Spinal cord (tissue), 10 donors: ENCODE measurements around the gene FBXO48. TPM values are rescaled to one million over a fixed set of nuclear protein-coding genes. Genes with fewer than 3 reads are reported as not detected.

Experiments
- DNase-seq, 6 donors: peaks; one replicate each; pipeline versions ENCODE4 v3.0.0 to v3.0.0-alpha.2; 2013 to 2015; ENCODE audit warnings: low spot score in 6 of 6, low read depth in 4 of 6
- H3K27ac ChIP-seq: one replicate; pipeline ENCODE4 v1.5.1; 2013; ENCODE audit warnings: low read depth, low read length, control low read depth
- H3K27me3 ChIP-seq: one replicate; pipeline ENCODE4 v1.6.1; 2013; ENCODE audit warnings: low read length; ENCODE audit not compliant: control insufficient read depth, insufficient read depth
- H3K36me3 ChIP-seq: one replicate; pipeline ENCODE4 v1.6.1; 2013; ENCODE audit warnings: low read length; ENCODE audit not compliant: control insufficient read depth, insufficient read depth
- H3K4me1 ChIP-seq: one replicate; pipeline ENCODE4 v1.6.1; 2013; ENCODE audit warnings: low read length; ENCODE audit not compliant: control insufficient read depth, insufficient read depth
- H3K4me3 ChIP-seq: one replicate; pipeline ENCODE4 v1.5.1; 2013; ENCODE audit warnings: low read depth, low read length, control low read depth
- H3K9me3 ChIP-seq: one replicate; pipeline ENCODE4 v1.6.1; 2013; ENCODE audit warnings: low read length; ENCODE audit not compliant: control insufficient read depth, insufficient read depth
- WGBS: methylation state at CpG from one replicate; pipeline ENCODE4 v1.1.5; 2013; ENCODE audit warnings: missing lambda C conversion rate; ENCODE audit not compliant: insufficient coverage; 5-methylcytosine and 5-hydroxymethylcytosine counted together
- polyA plus RNA-seq, 2 donors: library from polyadenylated mRNA; unstranded; fragments of 120-200 nt; gene quantifications; one replicate each; pipeline ENCODE4 v1.2.1, GENCODE V29; 2013; ENCODE audit not compliant: insufficient read length in 2 of 2
- total RNA-seq, 2 donors: library from RNA; depleted of rRNA in 1 of 2; stranded (reverse); fragments of 120-200 nt in 1 of 2; fragments of >200 nt in 1 of 2; gene quantifications; one replicate each; pipeline versions ENCODE4 v1.2.3 to v1.2.4, GENCODE V29; 2013 to 2014
- donor health status: healthy.

Gene FBXO48
- total and polyA plus RNA-seq, 4 donors, result 0.72 to 2.3 (median 1.7) TPM

DNA sequence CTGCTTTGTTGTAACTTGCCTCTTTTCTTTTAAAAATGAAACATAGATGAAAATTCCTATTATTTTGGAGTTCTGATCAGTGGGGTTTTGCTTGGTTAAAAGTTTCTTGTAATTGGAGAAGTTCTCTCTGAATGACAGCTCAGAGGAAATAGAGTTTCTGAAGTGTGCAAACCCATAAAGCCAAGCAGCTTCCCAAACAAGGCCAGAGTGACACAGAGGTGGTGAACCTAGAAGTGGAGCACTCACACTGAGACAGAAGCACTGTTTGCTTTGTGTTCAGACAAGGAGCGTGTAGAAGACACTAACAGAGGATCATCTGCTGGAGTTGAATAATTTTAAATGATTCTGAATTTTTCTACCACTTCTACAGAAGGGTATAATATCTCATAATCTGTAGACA is 49.2 kb downstream of the FBXO48 start:
- Histone ChIP-seq H3K4me1 (peaks cover 7% of the 10 kb centered on the region), H3K27ac (no peak overlapping the region), H3K36me3 (no peaks in the 10 kb centered on the region), H3K27me3 (no peaks in the 10 kb centered on the region), H3K4me3 (no peak overlapping the region), H3K9me3 (no peaks in the 10 kb centered on the region)
- DNase-seq, result no peak
- no CpG with 5 or more reads among the region's 1 CpG for WGBS

DNA sequence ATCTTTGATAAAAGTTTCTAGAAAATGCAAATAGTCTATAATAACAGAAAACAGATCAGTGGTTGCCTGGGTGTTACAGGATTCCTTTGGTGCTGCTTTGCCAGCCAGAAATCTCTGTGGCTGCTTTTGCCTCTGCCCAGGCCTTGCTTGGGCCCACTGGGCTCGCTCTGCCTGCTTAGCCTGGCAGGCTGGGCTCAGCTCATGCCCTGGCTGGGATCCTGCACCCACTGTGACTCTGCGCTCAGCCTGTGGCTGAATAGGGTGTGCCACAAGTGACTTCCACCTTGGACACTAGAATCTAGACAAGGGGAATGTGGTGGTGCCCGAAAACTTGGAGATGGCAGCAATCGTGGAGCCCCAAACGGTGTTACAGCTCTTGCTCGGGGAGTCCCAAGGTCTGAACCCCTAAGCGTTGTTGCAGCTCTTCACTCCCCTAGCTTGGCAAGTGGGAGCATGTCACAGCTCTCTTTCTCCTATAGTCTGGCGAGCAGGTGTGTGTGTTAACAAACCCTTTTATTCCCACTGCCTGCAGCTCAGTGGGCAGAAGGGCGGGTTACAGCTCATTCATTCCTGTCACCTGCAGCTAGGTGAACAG is 50.9 kb downstream of the FBXO48 start:
- H3K4me1 ChIP-seq, result peaks cover 7% of the 10 kb centered on the region
- no peaks in the 10 kb centered on the region for H3K36me3 ChIP-seq
- 96% methylated on average over 7 of the region's 9 CpGs for WGBS
- DNase-seq, result no peak
- no peak overlapping the region for H3K4me3 ChIP-seq
- no peak overlapping the region for H3K27ac ChIP-seq
- H3K9me3 ChIP-seq, result no peaks in the 10 kb centered on the region
- H3K27me3 ChIP-seq, result no peaks in the 10 kb centered on the region

DNA sequence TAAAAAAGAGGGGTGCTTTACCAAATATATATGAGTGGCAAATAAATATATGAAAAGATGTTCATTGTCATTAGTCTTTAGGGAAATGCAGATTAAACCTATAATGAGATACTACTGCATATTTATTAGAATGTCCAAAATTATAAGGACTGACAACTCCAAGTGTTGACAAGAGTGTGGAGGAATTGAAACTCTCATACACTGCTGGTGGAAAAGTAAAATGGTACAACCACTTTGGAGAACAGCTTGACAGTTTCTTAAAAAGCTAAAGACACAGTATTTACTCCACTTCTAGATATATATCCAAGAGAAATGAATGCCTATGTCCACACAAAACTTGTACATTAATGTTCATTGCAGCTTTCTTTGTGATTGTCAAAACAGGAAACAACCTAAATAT is 51.6 kb downstream of the FBXO48 start:
- DNase-seq, result no peak
- Histone ChIP-seq H3K9me3 (no peaks in the 10 kb centered on the region), H3K4me1 (peaks cover 7% of the 10 kb centered on the region), H3K36me3 (no peaks in the 10 kb centered on the region), H3K4me3 (no peak overlapping the region), H3K27me3 (no peaks in the 10 kb centered on the region), H3K27ac (no peak overlapping the region)

DNA sequence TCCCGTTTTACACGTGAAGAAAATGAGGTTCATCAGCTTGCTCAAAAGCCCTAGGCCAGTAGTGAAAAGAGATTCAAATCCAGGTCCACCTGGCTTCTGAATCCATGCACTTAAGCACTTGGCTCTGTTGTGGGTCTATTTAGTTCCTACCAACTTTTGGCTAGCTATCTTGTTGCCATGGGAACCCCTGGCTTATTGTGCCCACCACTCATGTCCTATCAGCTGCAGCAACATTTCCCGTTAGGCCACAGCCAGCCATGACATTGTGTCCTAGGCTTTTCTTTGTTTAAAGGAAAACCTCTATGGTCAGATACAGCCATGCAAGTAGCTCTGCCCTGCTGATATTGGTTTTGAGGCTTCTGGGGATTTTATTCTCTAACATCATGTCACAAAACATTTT is 52.2 kb downstream of the FBXO48 start:
- no peak overlapping the region for H3K4me3 ChIP-seq
- DNase-seq, result peak in 5 of 6 donors; percentile 35 to 83 (median 54)
- no peaks in the 10 kb centered on the region for H3K27me3 ChIP-seq
- H3K27ac ChIP-seq, result no peak overlapping the region
- no CpG with 5 or more reads among the region's 3 CpGs for WGBS
- H3K9me3 ChIP-seq, result no peaks in the 10 kb centered on the region
- H3K36me3 ChIP-seq, result no peaks in the 10 kb centered on the region
- peaks cover 7% of the 10 kb centered on the region for H3K4me1 ChIP-seq

DNA sequence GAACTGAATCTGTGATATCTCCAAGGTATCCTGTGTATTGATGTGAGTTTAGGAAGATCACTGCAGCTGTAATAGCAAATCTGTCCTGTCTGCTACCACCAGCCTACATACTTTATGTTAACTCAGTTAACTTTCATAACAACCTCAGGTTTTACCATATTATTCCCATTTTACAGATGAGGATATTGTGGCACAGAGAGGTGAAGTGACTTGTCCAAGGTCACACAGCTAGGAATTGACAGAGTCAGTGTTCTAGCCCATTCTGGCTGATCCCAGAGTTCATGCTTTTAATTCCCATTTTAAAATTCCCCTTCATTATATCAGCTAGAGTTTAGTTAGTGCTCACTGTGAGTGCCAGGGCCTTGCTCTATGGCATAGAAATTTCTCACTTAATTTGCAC is 52.6 kb downstream of the FBXO48 start:
- H3K27me3 ChIP-seq, result no peaks in the 10 kb centered on the region
- H3K4me3 ChIP-seq, result no peak overlapping the region
- H3K27ac ChIP-seq, result no peak overlapping the region

DNA sequence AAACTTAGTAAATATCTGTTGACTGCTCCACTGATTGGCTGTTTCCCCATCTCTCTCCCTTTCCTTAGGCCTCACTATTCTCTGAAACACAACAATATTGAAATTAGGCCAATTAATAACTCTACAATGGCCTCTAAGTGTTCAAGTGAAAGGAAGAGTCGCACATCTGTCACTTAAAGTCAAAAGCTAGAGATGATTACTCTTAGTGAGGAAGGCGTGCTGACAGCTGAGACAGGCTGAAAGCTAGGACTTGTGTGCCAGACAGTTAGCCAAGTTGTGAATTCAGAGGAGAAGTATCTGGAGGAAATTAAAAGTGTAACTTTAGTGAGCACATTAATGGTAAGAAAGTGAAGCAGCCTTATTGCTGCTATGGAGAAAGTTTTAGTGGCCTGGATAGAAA is 53.6 kb downstream of the FBXO48 start:
- H3K4me3 ChIP-seq, result no peak overlapping the region
- no peaks in the 10 kb centered on the region for H3K9me3 ChIP-seq
- 82% methylated on average over 2 of the region's 2 CpGs for WGBS
- H3K4me1 ChIP-seq, result peaks cover 3% of the 10 kb centered on the region
- no peak for DNase-seq
- no peak overlapping the region for H3K27ac ChIP-seq
- H3K36me3 ChIP-seq, result no peaks in the 10 kb centered on the region
- no peaks in the 10 kb centered on the region for H3K27me3 ChIP-seq

More for the DNA sequence above, 52.6 kb downstream of the FBXO48 start:
- no peaks in the 10 kb centered on the region for H3K9me3 ChIP-seq
- peaks cover 7% of the 10 kb centered on the region for H3K4me1 ChIP-seq
- no peak for DNase-seq
- H3K36me3 ChIP-seq, result no peaks in the 10 kb centered on the region

DNA sequence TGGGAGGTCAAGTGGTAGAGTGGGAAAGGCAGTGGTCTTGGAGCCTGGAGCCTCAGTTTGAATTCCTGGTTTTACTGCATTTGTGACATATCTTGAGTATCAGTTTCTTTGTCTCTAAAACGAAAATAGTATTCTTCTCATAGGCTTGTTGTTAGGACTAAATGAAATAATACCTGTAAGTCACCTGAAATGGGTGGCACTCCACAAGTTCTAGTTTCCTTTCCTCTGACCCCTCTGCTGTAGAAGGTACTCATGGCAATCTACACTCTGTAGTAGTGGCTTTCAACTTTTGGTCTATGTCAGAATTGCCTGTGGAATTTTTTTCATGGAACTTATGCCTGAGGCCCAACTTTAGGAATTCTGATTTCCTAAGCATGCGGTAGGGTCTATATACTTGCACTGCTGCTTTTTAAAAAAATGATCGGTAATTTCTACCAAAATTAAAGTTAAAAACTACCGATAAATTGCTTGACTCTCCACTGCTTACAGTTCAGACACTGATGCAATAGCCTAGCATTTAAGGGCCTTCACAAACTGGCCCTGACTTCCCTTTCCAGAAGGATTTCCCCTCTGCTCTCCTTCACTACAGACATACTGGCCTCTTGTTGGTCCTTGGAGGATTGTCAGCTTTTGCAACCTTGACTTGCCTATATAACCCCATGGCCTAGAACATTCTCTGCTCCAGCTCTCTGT is 54.8 kb downstream of the FBXO48 start:
- Histone ChIP-seq H3K27me3 (no peaks in the 10 kb centered on the region), H3K27ac (no peak overlapping the region), H3K4me3 (no peak overlapping the region), H3K36me3 (no peaks in the 10 kb centered on the region), H3K4me1 (peaks cover 3% of the 10 kb centered on the region), H3K9me3 (no peaks in the 10 kb centered on the region)
- no peak for DNase-seq
- WGBS, result 86% methylated on average over 3 of the region's 4 CpGs

DNA sequence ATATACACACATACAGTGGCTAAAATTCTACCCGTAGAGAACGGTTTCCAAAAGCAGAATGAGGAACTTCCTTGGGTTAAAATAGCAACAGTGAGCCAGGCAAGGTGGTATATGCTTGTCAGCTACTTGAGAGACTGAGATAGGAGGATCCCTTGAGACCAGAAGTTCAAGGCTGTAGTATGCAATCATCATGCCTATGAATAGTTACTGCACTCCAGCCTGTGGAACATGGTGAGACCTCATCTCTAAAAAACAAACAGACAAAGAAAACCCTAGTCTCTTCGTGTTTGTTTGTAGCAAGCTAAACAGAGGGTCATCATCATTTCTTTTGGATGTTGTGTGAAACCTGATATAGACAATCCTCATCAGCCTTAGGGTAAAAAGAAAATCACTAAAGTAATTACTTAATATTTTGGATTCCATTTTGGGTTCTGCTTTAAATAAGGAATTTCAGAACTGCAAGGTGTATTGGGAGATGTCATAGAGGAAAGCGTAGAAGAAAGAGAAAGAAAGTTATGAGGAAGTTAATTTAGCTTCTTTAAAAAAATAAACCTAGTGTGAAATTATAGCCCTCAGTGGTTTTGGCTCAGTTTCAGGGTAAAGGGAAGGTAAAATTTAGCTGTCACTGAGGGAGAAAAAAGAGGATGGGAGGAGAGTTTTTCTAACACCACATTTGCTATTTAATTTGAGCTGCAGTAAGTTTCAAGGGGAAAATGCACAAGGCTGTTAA is 55.5 kb downstream of the FBXO48 start:
- 100% methylated on average over 1 of the region's 4 CpGs for WGBS
- H3K36me3 ChIP-seq, result no peaks in the 10 kb centered on the region
- no peak overlapping the region for H3K27ac ChIP-seq
- H3K4me1 ChIP-seq, result peaks cover 3% of the 10 kb centered on the region
- H3K27me3 ChIP-seq, result no peaks in the 10 kb centered on the region
- no peaks in the 10 kb centered on the region for H3K9me3 ChIP-seq
- no peak overlapping the region for H3K4me3 ChIP-seq
- no peak for DNase-seq
